GM12891 (cell line): ENCODE results near the gene VARS2.

Experiments
- POLR2A ChIP-seq: IDR thresholded peaks from 2 replicates; pipeline ENCODE4 v1.6.1; 2011; ENCODE audit warnings: low read depth, low read length, control low read depth
- POLR2AphosphoS5 ChIP-seq: IDR thresholded peaks from 2 replicates; pipeline ENCODE4 v1.6.1; 2011; ENCODE audit warnings: low read depth, low read length, control low read depth
- SPI1 ChIP-seq: IDR thresholded peaks from 2 replicates; pipeline ENCODE4 v1.6.1; 2011; ENCODE audit warnings: low read depth, low read length, control low read depth
- TAF1 ChIP-seq: IDR thresholded peaks from 2 replicates; pipeline ENCODE4 v1.6.1; 2011; ENCODE audit warnings: low read depth, low read length, control low read depth

DNA sequence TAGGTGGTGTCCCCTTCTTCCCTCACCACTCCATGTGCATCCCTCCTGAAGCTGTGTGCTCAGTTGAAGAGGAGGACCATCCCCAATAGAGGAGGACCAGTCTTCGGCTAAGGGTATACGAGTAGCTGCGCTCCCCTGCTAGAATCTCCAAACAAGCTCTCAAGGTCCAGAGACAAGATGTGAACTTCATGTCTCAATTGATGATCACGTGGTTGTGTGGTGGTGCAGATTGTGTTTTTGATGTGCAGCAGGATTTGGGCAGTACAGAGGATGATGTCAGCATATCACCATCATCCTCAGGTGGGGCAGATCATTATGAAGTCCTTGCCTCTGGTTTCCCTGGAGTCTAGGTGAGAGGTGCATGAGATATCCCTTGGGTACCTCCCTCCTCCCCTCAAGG is 49.7 kb upstream of the VARS2 start:
- no peak for TF ChIP-seq POLR2A
- TF ChIP-seq TAF1, result no peak
- TF ChIP-seq SPI1, result no peak
- no peak for TF ChIP-seq POLR2AphosphoS5
